ENCODE results near the gene CTNNB1. TPM values are rescaled to one million over a fixed set of nuclear protein-coding genes. Genes with fewer than 3 reads are reported as not detected.

The CTNNB1 gene
- total and polyA plus RNA-seq, 2 of the 13 experiments (the other 11 are each of a cell fraction or from before 2014, with no cell fraction given): 398 to 489 TPM

- TF ChIP-seq, protein P1, sequence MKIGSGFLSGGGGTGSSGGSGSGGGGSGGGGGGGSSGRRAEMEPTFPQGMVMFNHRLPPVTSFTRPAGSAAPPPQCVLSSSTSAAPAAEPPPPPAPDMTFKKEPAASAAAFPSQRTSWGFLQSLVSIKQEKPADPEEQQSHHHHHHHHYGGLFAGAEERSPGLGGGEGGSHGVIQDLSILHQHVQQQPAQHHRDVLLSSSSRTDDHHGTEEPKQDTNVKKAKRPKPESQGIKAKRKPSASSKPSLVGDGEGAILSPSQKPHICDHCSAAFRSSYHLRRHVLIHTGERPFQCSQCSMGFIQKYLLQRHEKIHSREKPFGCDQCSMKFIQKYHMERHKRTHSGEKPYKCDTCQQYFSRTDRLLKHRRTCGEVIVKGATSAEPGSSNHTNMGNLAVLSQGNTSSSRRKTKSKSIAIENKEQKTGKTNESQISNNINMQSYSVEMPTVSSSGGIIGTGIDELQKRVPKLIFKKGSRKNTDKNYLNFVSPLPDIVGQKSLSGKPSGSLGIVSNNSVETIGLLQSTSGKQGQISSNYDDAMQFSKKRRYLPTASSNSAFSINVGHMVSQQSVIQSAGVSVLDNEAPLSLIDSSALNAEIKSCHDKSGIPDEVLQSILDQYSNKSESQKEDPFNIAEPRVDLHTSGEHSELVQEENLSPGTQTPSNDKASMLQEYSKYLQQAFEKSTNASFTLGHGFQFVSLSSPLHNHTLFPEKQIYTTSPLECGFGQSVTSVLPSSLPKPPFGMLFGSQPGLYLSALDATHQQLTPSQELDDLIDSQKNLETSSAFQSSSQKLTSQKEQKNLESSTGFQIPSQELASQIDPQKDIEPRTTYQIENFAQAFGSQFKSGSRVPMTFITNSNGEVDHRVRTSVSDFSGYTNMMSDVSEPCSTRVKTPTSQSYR (CRISPR knock-in tag; IDR thresholded peaks at IDR 0.05; ENCODE audit: borderline replicate concordance): peak; percentile 96
- peak; percentile 32; the same call in 1 of the 2 replicates for TF ChIP-seq GATAD1 (CRISPR knock-in tag; IDR thresholded peaks at IDR 0.05)
- no peak for TF ChIP-seq MXD3 (CRISPR knock-in tag; IDR thresholded peaks at IDR 0.05)
- no peak for TF ChIP-seq ZBTB42 (CRISPR knock-in tag; IDR thresholded peaks at IDR 0.05)
- no peak for TF ChIP-seq ZNF713 (CRISPR knock-in tag; IDR thresholded peaks at IDR 0.05)
- peak; percentile 84 for TF ChIP-seq TBX2 (CRISPR knock-in tag; IDR thresholded peaks at IDR 0.05; ENCODE audit: borderline replicate concordance)
- TF ChIP-seq JUND (CRISPR knock-in tag; IDR thresholded peaks at IDR 0.05): no peak; the same call in 1 of the 2 replicates
- TF ChIP-seq SCMH1 (CRISPR knock-in tag; IDR thresholded peaks at IDR 0.05; ENCODE audit: borderline replicate concordance): no peak
- TF ChIP-seq HNRNPUL1 (IDR thresholded peaks at IDR 0.05; ENCODE audit: low read depth, low read length): no peak
- TF ChIP-seq NFE2L1 (CRISPR knock-in tag; IDR thresholded peaks at IDR 0.05; ENCODE audit: borderline replicate concordance): no peak
- TF ChIP-seq JDP2 (CRISPR knock-in tag; IDR thresholded peaks at IDR 0.05; ENCODE audit: borderline replicate concordance): no peak
- TF ChIP-seq BORCS8-MEF2B (CRISPR knock-in tag; IDR thresholded peaks at IDR 0.05): no peak
- TF ChIP-seq SP140L (CRISPR knock-in tag; IDR thresholded peaks at IDR 0.05; ENCODE audit: borderline replicate concordance): no peak
- TF ChIP-seq SOX5 (CRISPR knock-in tag; IDR thresholded peaks at IDR 0.05; ENCODE audit: borderline replicate concordance): peak; percentile 90
- no peak for TF ChIP-seq KLF13 (CRISPR knock-in tag; IDR thresholded peaks at IDR 0.05)
- TF ChIP-seq DNMT3B (CRISPR knock-in tag; conservative IDR thresholded peaks at IDR 0.05): no peak
- peak; percentile 63 for TF ChIP-seq NFIC (IDR thresholded peaks at IDR 0.05; ENCODE audit: low read length)
- no peak for TF ChIP-seq HOXD1 (CRISPR knock-in tag; IDR thresholded peaks at IDR 0.05)
- TF ChIP-seq, protein P2, sequence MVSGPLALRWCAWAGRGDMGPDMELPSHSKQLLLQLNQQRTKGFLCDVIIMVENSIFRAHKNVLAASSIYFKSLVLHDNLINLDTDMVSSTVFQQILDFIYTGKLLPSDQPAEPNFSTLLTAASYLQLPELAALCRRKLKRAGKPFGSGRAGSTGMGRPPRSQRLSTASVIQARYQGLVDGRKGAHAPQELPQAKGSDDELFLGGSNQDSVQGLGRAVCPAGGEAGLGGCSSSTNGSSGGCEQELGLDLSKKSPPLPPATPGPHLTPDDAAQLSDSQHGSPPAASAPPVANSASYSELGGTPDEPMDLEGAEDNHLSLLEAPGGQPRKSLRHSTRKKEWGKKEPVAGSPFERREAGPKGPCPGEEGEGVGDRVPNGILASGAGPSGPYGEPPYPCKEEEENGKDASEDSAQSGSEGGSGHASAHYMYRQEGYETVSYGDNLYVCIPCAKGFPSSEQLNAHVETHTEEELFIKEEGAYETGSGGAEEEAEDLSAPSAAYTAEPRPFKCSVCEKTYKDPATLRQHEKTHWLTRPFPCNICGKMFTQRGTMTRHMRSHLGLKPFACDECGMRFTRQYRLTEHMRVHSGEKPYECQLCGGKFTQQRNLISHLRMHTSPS (CRISPR knock-in tag; IDR thresholded peaks at IDR 0.05; ENCODE audit: low read depth): peak; percentile 71; the same call in 1 of the 2 replicates
- TF ChIP-seq CTCF (CRISPR knock-in tag; IDR thresholded peaks at IDR 0.05): no peak
- no peak for TF ChIP-seq ZBTB3 (CRISPR knock-in tag; IDR thresholded peaks at IDR 0.05; ENCODE audit: borderline replicate concordance, low read depth)
Measured at GRCh38 chr3:41247055-41248004, 48.0 kb downstream of the CTNNB1 start (continued).

All from HepG2 (cell line).